ENCODE data around the gene AGPAT3.
"Not testable (repeated sequence)": the region's sequence is repeated elsewhere in the genome, so short reads cannot be mapped to it uniquely, and the experiment has no call there.

AGPAT3 gene

GRCh38 chr21:43884012-43884860, 19.2 kb downstream of the AGPAT3 start:
- no peak for DNase-seq (ENCODE audit: low read depth)

- DNase-seq (ENCODE audit: low read depth) = no peak
These were observed 19.9 kb downstream of the AGPAT3 start for GRCh38 chr21:43884861-43885417.

- no peak for DNase-seq (ENCODE audit: low read depth)
These were observed 20.7 kb downstream of the AGPAT3 start for GRCh38 chr21:43885721-43886120.

- no peak for DNase-seq (ENCODE audit: low read depth)
These were observed 21.5 kb downstream of the AGPAT3 start for GRCh38 chr21:43886565-43886964.

GRCh38 chr21:43889069-43889468, 24.0 kb downstream of the AGPAT3 start:
- DNase-seq (ENCODE audit: low read depth) = no peak

GRCh38 chr21:43890042-43890441, 25.0 kb downstream of the AGPAT3 start:
- DNase-seq (ENCODE audit: low read depth) = no peak

- no peak for DNase-seq (ENCODE audit: low read depth)
These were observed 27.3 kb downstream of the AGPAT3 start for GRCh38 chr21:43892334-43892733.

GRCh38 chr21:43892984-43893535, 28.0 kb downstream of the AGPAT3 start:
- no peak for DNase-seq (ENCODE audit: low read depth)

GRCh38 chr21:43893536-43894205, 28.6 kb downstream of the AGPAT3 start:
- no peak for DNase-seq (ENCODE audit: low read depth)

- DNase-seq (ENCODE audit: low read depth) = no peak
These were observed 29.2 kb downstream of the AGPAT3 start for GRCh38 chr21:43894206-43894577.

- no peak for DNase-seq (ENCODE audit: low read depth)
These were observed 30.2 kb downstream of the AGPAT3 start for GRCh38 chr21:43895196-43895595.

- not testable (repeated sequence) for DNase-seq (ENCODE audit: low read depth)
These were observed 31.8 kb downstream of the AGPAT3 start for GRCh38 chr21:43896696-43897299.

- DNase-seq (ENCODE audit: low read depth) = no peak
These were observed 34.5 kb downstream of the AGPAT3 start for GRCh38 chr21:43899307-43900077.

- no peak for DNase-seq (ENCODE audit: low read depth)
These were observed 35.0 kb downstream of the AGPAT3 start for GRCh38 chr21:43900078-43900385.

GRCh38 chr21:43900690-43901089, 35.7 kb downstream of the AGPAT3 start:
- no peak for DNase-seq (ENCODE audit: low read depth)

GRCh38 chr21:43902441-43902840, 37.4 kb downstream of the AGPAT3 start:
- DNase-seq (ENCODE audit: low read depth) = no peak

- no peak for DNase-seq (ENCODE audit: low read depth)
These were observed 38.5 kb downstream of the AGPAT3 start for GRCh38 chr21:43903451-43904091.

GRCh38 chr21:43904331-43904781, 39.3 kb downstream of the AGPAT3 start:
- DNase-seq (ENCODE audit: low read depth) = no peak

- DNase-seq (ENCODE audit: low read depth) = no peak
These were observed 40.9 kb downstream of the AGPAT3 start for GRCh38 chr21:43905726-43906455.

- DNase-seq (ENCODE audit: low read depth) = no peak
These were observed 41.8 kb downstream of the AGPAT3 start for GRCh38 chr21:43906585-43907370.
